ENCODE data around the gene VSIG10L2. TPM values are rescaled to one million over a fixed set of nuclear protein-coding genes. Genes with fewer than 3 reads are reported as not detected.
A peak's percentile ranks its signal among the peaks of the same experiment; 100 is the strongest.

The VSIG10L2 gene
- total RNA-seq, 1 experiment from 2014 or later, result not detected

- no peak for DNase-seq (ENCODE audit: low read depth)
These were observed 1.0 kb downstream of the VSIG10L2 start for GRCh38 chr11:125946712-125947418.

GRCh38 chr11:125947419-125948277, 1.8 kb downstream of the VSIG10L2 start:
- no peak for DNase-seq (ENCODE audit: low read depth)

- DNase-seq (ENCODE audit: low read depth), result peak; percentile 22
These were observed 2.6 kb downstream of the VSIG10L2 start for GRCh38 chr11:125948278-125949051.

- no peak for DNase-seq (ENCODE audit: low read depth)
These were observed 3.7 kb downstream of the VSIG10L2 start for GRCh38 chr11:125949271-125950177.

- DNase-seq (ENCODE audit: low read depth), result no peak
These were observed 4.3 kb downstream of the VSIG10L2 start for GRCh38 chr11:125950178-125950490.

GRCh38 chr11:125950696-125951651, 5.1 kb downstream of the VSIG10L2 start:
- no peak for DNase-seq (ENCODE audit: low read depth)

GRCh38 chr11:125951731-125952130, 5.9 kb downstream of the VSIG10L2 start:
- DNase-seq (ENCODE audit: low read depth), result no peak

- DNase-seq (ENCODE audit: low read depth), result no peak
These were observed 6.7 kb downstream of the VSIG10L2 start for GRCh38 chr11:125952559-125952958.

GRCh38 chr11:125952973-125953372, 7.1 kb downstream of the VSIG10L2 start:
- no peak for DNase-seq (ENCODE audit: low read depth)

GRCh38 chr11:125953401-125953935, 7.6 kb downstream of the VSIG10L2 start:
- no peak for DNase-seq (ENCODE audit: low read depth)

GRCh38 chr11:125954123-125954944, 8.5 kb downstream of the VSIG10L2 start:
- DNase-seq (ENCODE audit: low read depth), result no peak

GRCh38 chr11:125954945-125955640, 9.2 kb downstream of the VSIG10L2 start:
- no peak for DNase-seq (ENCODE audit: low read depth)

- DNase-seq (ENCODE audit: low read depth), result no peak
These were observed 10.0 kb downstream of the VSIG10L2 start for GRCh38 chr11:125955856-125956255.

- peak; percentile 6 for DNase-seq (ENCODE audit: low read depth)
These were observed 10.7 kb downstream of the VSIG10L2 start for GRCh38 chr11:125956391-125957134.

GRCh38 chr11:125957618-125958332, 11.9 kb downstream of the VSIG10L2 start:
- no peak for DNase-seq (ENCODE audit: low read depth)

GRCh38 chr11:125958872-125959400, 13.1 kb downstream of the VSIG10L2 start:
- DNase-seq (ENCODE audit: low read depth), result no peak

Measured in HT1080 (cell line).